GM18499 (cell line): ENCODE data around the gene LTB4R.

ENCODE experiments used
- ATAC-seq: cut with Tn5 transposase; IDR thresholded peaks from one replicate; pipeline ENCODE4 v1.9.1; 2021; ENCODE audit warnings: moderate number of reproducible peaks; ENCODE audit not compliant: insufficient read depth, unreplicated experiment

Gene LTB4R

GRCh38 chr14:24298892-24299254 lies 12.4 kb upstream of the LTB4R start:
- peak; percentile 2 for ATAC-seq

GRCh38 chr14:24299255-24300191 lies 11.8 kb upstream of the LTB4R start, which contains the start of the genes DHRS1 and NOP9:
Gene DHRS1, minus strand, starts transcription at chr14:24299780. Its CDS starts 674 bp downstream, at chr14:24299106.
Gene NOP9, plus strand, starts transcription at chr14:24299850. Its CDS starts 105 bp downstream, at chr14:24299955.
- ATAC-seq = peak; percentile 42

GRCh38 chr14:24300326-24300980 lies 10.8 kb upstream of the LTB4R start:
- no peak for ATAC-seq

- no peak for ATAC-seq
Observed at GRCh38 chr14:24304019-24304387, 7.3 kb upstream of the LTB4R start.

- no peak for ATAC-seq
Observed at GRCh38 chr14:24307156-24307574, 4.1 kb upstream of the LTB4R start.

GRCh38 chr14:24307575-24308341 lies 3.5 kb upstream of the LTB4R start, which contains the start of gene CIDEB:
Gene CIDEB, minus strand, starts transcription at chr14:24307977. Its CDS starts 119 bp downstream, at chr14:24307858.
- ATAC-seq = no peak

- no peak for ATAC-seq
Observed at GRCh38 chr14:24308342-24309124, 2.8 kb upstream of the LTB4R start.

GRCh38 chr14:24309538-24310264 lies 1.6 kb upstream of the LTB4R start, which contains the start of gene LTB4R2:
Gene LTB4R2, plus strand, starts transcription at chr14:24310140. Its CDS starts 525 bp downstream, at chr14:24310665.
- no peak for ATAC-seq

GRCh38 chr14:24310265-24310645 lies 1.0 kb upstream of the LTB4R start:
- ATAC-seq = no peak

GRCh38 chr14:24311837-24312615 lies 724 bp downstream of the LTB4R start:
- no peak for ATAC-seq

- ATAC-seq = no peak
Observed at GRCh38 chr14:24312736-24313507, 1.6 kb downstream of the LTB4R start.

- ATAC-seq = no peak
Observed at GRCh38 chr14:24313913-24314312, 2.6 kb downstream of the LTB4R start.

GRCh38 chr14:24314377-24315193 lies 3.3 kb downstream of the LTB4R start:
- no peak for ATAC-seq

- ATAC-seq = no peak
Observed at GRCh38 chr14:24315243-24315806, 4.0 kb downstream of the LTB4R start.

- no peak for ATAC-seq
Observed at GRCh38 chr14:24315807-24316596, 4.7 kb downstream of the LTB4R start.

GRCh38 chr14:24316597-24316950 lies 5.3 kb downstream of the LTB4R start:
- ATAC-seq = no peak
